VCaP (cell line): ENCODE data around the gene CCDC200.
"Not testable (repeated sequence)": the region's sequence is repeated elsewhere in the genome, so short reads cannot be mapped to it uniquely, and the experiment has no call there.

Source experiments
- H3K27ac ChIP-seq: fragments of 450-650 bp; 2 replicates; pipeline ENCODE4 v1.5.1; 2017
- CTCF ChIP-seq: fragments of 450-650 bp; conservative IDR thresholded peaks from 2 replicates; pipeline ENCODE4 v1.5.1; 2017; ENCODE audit warnings: mild to moderate bottlenecking, moderate library complexity

The CCDC200 gene

GRCh38 chr17:43200127-43200526 is 28.3 kb downstream of the CCDC200 start:
- TF ChIP-seq CTCF = no peak
- no peak overlapping the region for H3K27ac ChIP-seq

GRCh38 chr17:43199633-43200032 is 28.8 kb downstream of the CCDC200 start:
- TF ChIP-seq CTCF = no peak
- no peak overlapping the region for H3K27ac ChIP-seq

GRCh38 chr17:43193251-43193650 is 35.2 kb downstream of the CCDC200 start:
- H3K27ac ChIP-seq = no peak overlapping the region
- TF ChIP-seq CTCF = no peak

- not testable (repeated sequence) for H3K27ac ChIP-seq
These were observed 41.8 kb downstream of the CCDC200 start for GRCh38 chr17:43186656-43187055.

GRCh38 chr17:43183921-43184320 is 44.5 kb downstream of the CCDC200 start:
- no peak overlapping the region for H3K27ac ChIP-seq

GRCh38 chr17:43176119-43176570 is 52.3 kb downstream of the CCDC200 start:
- peak overlapping the region; percentile 13 for H3K27ac ChIP-seq
- no peak for TF ChIP-seq CTCF

More at GRCh38 chr17:43183921-43184320, 44.5 kb downstream of the CCDC200 start:
- TF ChIP-seq CTCF = no peak

- peak overlapping the region; percentile 13 for H3K27ac ChIP-seq
- TF ChIP-seq CTCF = no peak
These were observed 53.0 kb downstream of the CCDC200 start for GRCh38 chr17:43175213-43176118.
